ENCODE measurements around the gene USP24. TPM values are rescaled to one million over a fixed set of nuclear protein-coding genes. Genes with fewer than 3 reads are reported as not detected.

The USP24 gene
- total RNA-seq, 1 donor from 2014 or later = 44.6 TPM

DNA sequence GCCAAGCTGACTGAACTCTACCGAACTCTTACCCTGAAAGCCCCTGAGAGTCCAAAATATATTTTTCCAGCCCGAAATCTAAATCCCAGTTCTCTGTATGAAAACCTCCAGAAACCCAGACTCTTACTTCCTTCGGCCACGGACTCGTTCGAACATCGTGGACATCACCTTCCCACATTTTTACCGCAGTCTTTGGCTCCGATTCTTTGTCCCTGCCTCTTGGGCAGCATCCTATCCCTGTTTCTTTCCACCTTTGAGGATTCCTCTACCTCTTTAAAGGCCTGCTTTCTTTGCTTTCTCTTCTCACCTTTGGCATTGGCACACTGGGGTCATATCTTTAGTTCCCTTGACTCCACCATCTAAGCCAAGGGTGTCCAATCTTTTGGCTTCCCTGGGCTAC is 932 bp upstream of the USP24 start:
- no peak for DNase-seq (ENCODE audit: low read depth, low spot score)
- H3K9me3 Mint-ChIP-seq = no peaks in the 10 kb centered on the region
- H3K27ac Mint-ChIP-seq (ENCODE audit: unreplicated experiment) = peak overlapping the region; percentile 97
- H3K27me3 Mint-ChIP-seq (ENCODE audit: low read depth) = peaks cover 4% of the 10 kb centered on the region
- H3K4me3 Mint-ChIP-seq = peak overlapping the region; percentile 97
- H3K36me3 Mint-ChIP-seq (ENCODE audit: low read depth) = no peaks in the 10 kb centered on the region
- TF ChIP-seq, protein P1, sequence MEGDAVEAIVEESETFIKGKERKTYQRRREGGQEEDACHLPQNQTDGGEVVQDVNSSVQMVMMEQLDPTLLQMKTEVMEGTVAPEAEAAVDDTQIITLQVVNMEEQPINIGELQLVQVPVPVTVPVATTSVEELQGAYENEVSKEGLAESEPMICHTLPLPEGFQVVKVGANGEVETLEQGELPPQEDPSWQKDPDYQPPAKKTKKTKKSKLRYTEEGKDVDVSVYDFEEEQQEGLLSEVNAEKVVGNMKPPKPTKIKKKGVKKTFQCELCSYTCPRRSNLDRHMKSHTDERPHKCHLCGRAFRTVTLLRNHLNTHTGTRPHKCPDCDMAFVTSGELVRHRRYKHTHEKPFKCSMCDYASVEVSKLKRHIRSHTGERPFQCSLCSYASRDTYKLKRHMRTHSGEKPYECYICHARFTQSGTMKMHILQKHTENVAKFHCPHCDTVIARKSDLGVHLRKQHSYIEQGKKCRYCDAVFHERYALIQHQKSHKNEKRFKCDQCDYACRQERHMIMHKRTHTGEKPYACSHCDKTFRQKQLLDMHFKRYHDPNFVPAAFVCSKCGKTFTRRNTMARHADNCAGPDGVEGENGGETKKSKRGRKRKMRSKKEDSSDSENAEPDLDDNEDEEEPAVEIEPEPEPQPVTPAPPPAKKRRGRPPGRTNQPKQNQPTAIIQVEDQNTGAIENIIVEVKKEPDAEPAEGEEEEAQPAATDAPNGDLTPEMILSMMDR (conservative IDR thresholded peaks at IDR 0.05) = no peak
- H3K4me1 Mint-ChIP-seq = peaks cover 52% of the 10 kb centered on the region

DNA sequence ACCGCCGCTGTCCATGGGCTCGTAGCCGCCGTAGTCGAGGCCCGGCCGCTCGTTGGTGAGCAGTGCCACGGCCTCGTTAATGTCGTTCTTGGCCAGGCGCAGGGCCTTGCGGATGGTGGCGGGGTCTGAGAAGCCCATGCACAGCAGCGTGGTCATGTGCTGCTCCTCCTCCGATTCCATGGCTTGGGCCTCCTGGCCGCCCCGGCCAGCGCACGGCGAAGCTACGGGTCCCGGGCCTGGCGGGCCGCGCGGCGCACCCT is 300 bp downstream of the USP24 start:
- Mint-ChIP-seq H3K27ac (ENCODE audit: unreplicated experiment) (no peak overlapping the region), H3K4me1 (peaks cover 58% of the 10 kb centered on the region), H3K4me3 (peak overlapping the region; percentile 69), H3K9me3 (no peaks in the 10 kb centered on the region), H3K36me3 (ENCODE audit: low read depth) (no peaks in the 10 kb centered on the region), H3K27me3 (ENCODE audit: low read depth) (peaks cover 4% of the 10 kb centered on the region)
- TF ChIP-seq, protein P1 (conservative IDR thresholded peaks at IDR 0.05) = no peak
- peak; percentile 44 for DNase-seq (ENCODE audit: low read depth, low spot score)

DNA sequence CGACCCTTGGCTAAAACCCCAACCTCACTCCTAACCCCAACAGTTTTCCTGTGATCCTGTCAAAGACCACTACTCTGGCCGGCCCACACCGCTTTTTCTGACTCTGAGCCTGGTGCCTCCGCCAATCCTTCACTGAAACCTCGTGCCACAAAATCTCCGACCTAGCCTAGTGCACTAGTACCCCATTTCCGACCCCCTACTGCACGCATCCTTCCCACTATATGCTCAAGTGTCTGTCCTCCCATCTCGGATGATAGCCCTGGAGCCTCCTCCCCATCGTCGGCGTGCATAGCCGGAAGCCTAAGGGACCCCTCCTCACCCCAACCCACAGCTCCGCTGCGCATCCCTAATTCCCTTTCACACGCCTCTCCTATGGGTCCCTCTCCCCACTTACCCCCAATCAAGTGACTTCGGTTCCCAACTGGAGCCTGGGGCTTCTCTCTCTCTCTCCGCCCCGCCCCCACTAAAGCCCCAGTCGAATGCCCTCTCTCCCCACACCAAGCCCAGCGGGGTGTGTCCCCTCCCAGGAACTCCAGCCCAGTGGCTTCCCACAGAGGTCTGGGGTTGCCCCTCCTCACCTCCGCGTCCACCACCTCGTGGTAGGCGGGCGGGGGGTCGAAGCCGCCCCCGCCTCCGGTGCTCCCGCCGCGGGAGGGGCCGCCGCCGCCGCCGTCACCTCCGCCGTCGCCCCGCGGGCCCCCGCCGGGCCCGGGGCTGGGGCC is 791 bp downstream of the USP24 start:
- H3K27me3 Mint-ChIP-seq (ENCODE audit: low read depth) = peaks cover 4% of the 10 kb centered on the region
- peak overlapping the region; percentile 98 for H3K4me3 Mint-ChIP-seq
- H3K36me3 Mint-ChIP-seq (ENCODE audit: low read depth) = no peaks in the 10 kb centered on the region
- H3K4me1 Mint-ChIP-seq = peaks cover 62% of the 10 kb centered on the region
- H3K9me3 Mint-ChIP-seq = no peaks in the 10 kb centered on the region
- DNase-seq (ENCODE audit: low read depth, low spot score) = peak; percentile 43
- TF ChIP-seq, protein P1 (conservative IDR thresholded peaks at IDR 0.05) = no peak
- H3K27ac Mint-ChIP-seq (ENCODE audit: unreplicated experiment) = peak overlapping the region; percentile 87

DNA sequence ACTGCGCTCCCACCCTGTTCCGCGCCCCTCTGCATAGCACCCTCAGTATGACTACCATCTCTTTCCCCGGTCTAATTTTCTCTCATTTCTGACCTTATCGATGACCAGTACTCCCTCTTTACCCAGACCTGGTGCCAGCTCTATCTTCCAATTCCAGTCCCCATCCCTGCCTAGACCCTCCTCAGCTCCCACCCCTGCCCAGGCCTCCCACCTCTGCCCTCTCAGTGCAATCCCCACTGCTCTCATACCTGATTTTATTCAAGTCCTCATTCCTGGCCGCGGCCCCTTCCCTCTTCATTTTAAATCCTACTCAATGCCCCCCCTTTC is 1.3 kb downstream of the USP24 start:
- peaks cover 66% of the 10 kb centered on the region for H3K4me1 Mint-ChIP-seq
- TF ChIP-seq, protein P1 (conservative IDR thresholded peaks at IDR 0.05) = no peak

DNA sequence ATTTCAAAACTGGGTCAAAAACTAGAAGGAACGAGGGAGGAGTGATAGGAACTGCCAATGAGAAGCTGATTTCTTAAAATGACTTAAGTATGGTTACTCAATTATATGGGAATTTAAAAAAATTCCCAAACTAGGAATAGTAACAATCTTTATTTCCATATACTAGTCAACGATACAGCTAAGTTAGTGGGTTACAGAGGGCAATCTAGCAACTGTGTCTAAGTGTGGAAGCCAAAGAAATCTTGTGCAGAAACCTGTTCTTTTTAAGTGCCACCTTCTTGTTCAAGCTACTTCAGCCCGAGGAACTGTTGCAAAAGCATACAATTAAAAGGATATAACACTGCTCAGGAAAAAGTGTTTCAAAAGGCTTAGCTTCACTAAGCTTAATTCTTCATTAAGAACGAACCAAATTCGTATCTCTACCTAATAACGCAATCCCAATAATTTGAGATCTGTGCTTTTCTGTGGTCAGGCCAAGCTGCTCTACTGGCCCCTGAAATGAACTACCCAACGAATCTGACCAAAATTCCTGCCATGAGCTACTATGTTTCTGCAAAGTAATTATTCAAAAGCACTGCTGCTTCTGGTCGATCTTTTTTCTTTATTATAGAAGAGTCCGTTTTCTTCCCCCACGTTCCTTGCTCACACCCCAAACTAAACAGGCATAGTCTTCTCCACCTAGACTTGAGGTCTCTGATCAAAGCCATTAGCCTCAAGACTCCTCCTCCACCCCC is 1.8 kb downstream of the USP24 start:
- Mint-ChIP-seq H3K4me3 (peak overlapping the region; percentile 98), H3K27me3 (ENCODE audit: low read depth) (peaks cover 4% of the 10 kb centered on the region), H3K9me3 (no peaks in the 10 kb centered on the region), H3K36me3 (ENCODE audit: low read depth) (no peaks in the 10 kb centered on the region), H3K4me1 (peaks cover 66% of the 10 kb centered on the region), H3K27ac (ENCODE audit: unreplicated experiment) (no peak overlapping the region)
- TF ChIP-seq, protein P1 (conservative IDR thresholded peaks at IDR 0.05) = no peak
- DNase-seq (ENCODE audit: low read depth, low spot score) = no peak

More for the DNA sequence above, 1.3 kb downstream of the USP24 start:
- H3K27me3 Mint-ChIP-seq (ENCODE audit: low read depth) = peaks cover 4% of the 10 kb centered on the region
- no peaks in the 10 kb centered on the region for H3K36me3 Mint-ChIP-seq (ENCODE audit: low read depth)
- peak overlapping the region; percentile 98 for H3K4me3 Mint-ChIP-seq
- DNase-seq (ENCODE audit: low read depth, low spot score) = no peak
- H3K9me3 Mint-ChIP-seq = no peaks in the 10 kb centered on the region
- peak overlapping the region; percentile 87 for H3K27ac Mint-ChIP-seq (ENCODE audit: unreplicated experiment)
